ENCODE measurements around the gene TMEM212.
"Not testable (repeated sequence)": the region's sequence is repeated elsewhere in the genome, so short reads cannot be mapped to it uniquely, and the experiment has no call there.

The TMEM212 gene

DNA sequence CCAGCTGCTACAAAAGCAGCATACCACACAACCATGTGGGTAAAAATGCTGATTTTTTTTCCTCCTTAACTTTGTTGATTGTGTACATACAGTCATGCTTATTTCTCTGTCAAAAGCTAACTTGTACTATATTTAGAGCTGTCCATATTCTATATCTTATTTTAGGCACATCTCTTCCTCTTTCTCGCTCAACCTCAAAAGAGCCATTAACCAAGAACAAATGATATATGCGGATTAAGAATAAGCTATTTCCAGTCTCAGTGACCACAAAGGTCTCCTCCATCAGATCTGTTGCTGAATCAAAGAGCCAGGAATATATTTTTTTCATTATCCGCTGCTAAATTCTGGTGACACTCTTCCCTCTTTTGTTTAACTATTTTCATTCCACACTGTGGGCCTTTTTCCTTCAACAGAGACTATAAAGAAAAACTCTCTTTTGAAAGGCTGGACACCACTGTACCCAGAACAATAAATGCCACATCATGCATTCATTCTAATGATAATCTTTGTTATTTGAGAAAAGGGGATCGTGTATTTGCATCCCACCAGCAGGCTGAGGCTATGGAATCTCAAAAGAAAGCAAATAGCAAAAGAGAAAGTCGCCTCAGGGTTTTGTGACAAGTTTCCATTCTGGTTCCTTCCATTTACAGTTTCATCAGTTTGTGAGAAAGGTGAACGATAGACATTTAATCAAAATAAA lies 8.0 kb downstream of the TMEM212 start:
- in situ Hi-C loops (cut with MboI; ENCODE audit: low sequenced_read_pairs, unreplicated experiment) = no loop called here
- TF ChIP-seq, protein P1, sequence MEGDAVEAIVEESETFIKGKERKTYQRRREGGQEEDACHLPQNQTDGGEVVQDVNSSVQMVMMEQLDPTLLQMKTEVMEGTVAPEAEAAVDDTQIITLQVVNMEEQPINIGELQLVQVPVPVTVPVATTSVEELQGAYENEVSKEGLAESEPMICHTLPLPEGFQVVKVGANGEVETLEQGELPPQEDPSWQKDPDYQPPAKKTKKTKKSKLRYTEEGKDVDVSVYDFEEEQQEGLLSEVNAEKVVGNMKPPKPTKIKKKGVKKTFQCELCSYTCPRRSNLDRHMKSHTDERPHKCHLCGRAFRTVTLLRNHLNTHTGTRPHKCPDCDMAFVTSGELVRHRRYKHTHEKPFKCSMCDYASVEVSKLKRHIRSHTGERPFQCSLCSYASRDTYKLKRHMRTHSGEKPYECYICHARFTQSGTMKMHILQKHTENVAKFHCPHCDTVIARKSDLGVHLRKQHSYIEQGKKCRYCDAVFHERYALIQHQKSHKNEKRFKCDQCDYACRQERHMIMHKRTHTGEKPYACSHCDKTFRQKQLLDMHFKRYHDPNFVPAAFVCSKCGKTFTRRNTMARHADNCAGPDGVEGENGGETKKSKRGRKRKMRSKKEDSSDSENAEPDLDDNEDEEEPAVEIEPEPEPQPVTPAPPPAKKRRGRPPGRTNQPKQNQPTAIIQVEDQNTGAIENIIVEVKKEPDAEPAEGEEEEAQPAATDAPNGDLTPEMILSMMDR (IDR thresholded peaks at IDR 0.05; ENCODE audit: borderline replicate concordance, control extremely low read depth, extremely low read depth, insufficient read depth, missing control alignments) = no peak
- DNase-seq (ENCODE audit: low spot score) = no peak

DNA sequence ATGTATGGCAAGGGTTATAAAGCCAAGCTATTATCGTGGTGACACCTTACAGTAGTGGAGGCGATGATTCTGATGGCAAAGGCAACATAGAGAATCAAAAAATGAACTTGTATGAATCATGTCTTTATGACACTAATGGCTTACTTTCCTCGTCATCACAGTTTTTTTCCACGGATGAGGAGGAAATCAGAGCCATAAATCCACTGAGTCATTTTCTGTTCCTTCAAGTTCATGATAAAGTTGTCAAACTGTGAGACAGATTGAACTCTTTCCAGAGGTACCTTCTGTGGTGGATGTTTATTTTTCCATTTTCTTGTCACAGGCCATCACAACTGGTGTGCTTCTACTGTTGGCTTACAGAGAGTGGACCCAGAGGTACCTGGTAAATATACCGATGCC lies 8.5 kb downstream of the TMEM212 start:
- no peak for DNase-seq (ENCODE audit: low spot score)
- in situ Hi-C loops (cut with MboI; ENCODE audit: low sequenced_read_pairs, unreplicated experiment) = no loop called here
- TF ChIP-seq, protein P1 (IDR thresholded peaks at IDR 0.05; ENCODE audit: borderline replicate concordance, control extremely low read depth, extremely low read depth, insufficient read depth, missing control alignments) = no peak

GRCh38 chr3:171854649-171855305 lies 11.6 kb downstream of the TMEM212 start:
- DNase-seq (ENCODE audit: low spot score) = no peak
- in situ Hi-C loops (cut with MboI; ENCODE audit: low sequenced_read_pairs, unreplicated experiment) = no loop called here
- TF ChIP-seq, protein P1 (IDR thresholded peaks at IDR 0.05; ENCODE audit: borderline replicate concordance, control extremely low read depth, extremely low read depth, insufficient read depth, missing control alignments) = no peak

DNA sequence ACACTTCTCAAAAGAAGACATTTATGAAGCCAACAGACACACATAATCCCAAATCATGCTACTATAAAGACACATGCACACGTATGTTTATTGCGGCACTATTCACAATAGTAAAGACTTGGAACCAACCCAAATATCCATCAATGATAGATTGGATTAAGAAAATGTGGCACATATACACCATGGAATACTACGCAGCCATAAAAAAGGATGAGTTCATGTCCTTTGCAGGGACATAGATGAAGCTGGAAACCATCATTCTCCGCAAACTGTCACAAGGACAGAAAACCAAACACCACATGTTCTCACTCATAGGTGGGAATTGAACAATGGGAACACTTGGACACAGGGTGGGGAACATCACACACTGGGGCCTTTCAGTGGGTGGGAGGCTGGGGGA lies 15.6 kb downstream of the TMEM212 start:
- DNase-seq (ENCODE audit: low spot score); in situ Hi-C loops (cut with MboI; ENCODE audit: low sequenced_read_pairs, unreplicated experiment): not testable (repeated sequence)

- TF ChIP-seq, protein P1 (IDR thresholded peaks at IDR 0.05; ENCODE audit: borderline replicate concordance, control extremely low read depth, extremely low read depth, insufficient read depth, missing control alignments) = no peak
- DNase-seq (ENCODE audit: low spot score) = no peak
- in situ Hi-C loops (cut with MboI; ENCODE audit: low sequenced_read_pairs, unreplicated experiment) = no loop called here
Observed at GRCh38 chr3:171860830-171861535, 17.8 kb downstream of the TMEM212 start.

GRCh38 chr3:171862392-171862791 lies 19.2 kb downstream of the TMEM212 start:
- no peak for DNase-seq (ENCODE audit: low spot score)
- in situ Hi-C loops (cut with MboI; ENCODE audit: low sequenced_read_pairs, unreplicated experiment) = no loop called here
- TF ChIP-seq, protein P1 (IDR thresholded peaks at IDR 0.05; ENCODE audit: borderline replicate concordance, control extremely low read depth, extremely low read depth, insufficient read depth, missing control alignments) = no peak
